Ureter (tissue), 1 donor: ENCODE measurements around the gene ALOXE3. TPM values are rescaled to one million over a fixed set of nuclear protein-coding genes. Genes with fewer than 3 reads are reported as not detected.

ENCODE experiments used
- DNase-seq: peaks from one replicate; pipeline ENCODE4 v3.0.0-alpha.2; 2020; ENCODE audit warnings: low spot score
- total RNA-seq: library from RNA; stranded (reverse); gene quantifications from one replicate; pipeline ENCODE4 v1.2.4, GENCODE V29; 2023
- donor health status: DM: yes; HTN: yes; CAD: no.

Gene ALOXE3
- total RNA-seq, 1 donor from 2014 or later = 0.44 TPM

GRCh38 chr17:8142158-8142886, 24.0 kb upstream of the ALOXE3 start:
- DNase-seq = no peak

- no peak for DNase-seq
Measured at GRCh38 chr17:8141741-8142140, 23.4 kb upstream of the ALOXE3 start.

- DNase-seq = no peak
Measured at GRCh38 chr17:8141045-8141444, 22.7 kb upstream of the ALOXE3 start.

- no peak for DNase-seq
Measured at GRCh38 chr17:8140065-8141029, 22.0 kb upstream of the ALOXE3 start.

- DNase-seq = peak; percentile 99
Measured at GRCh38 chr17:8138672-8139371, 20.5 kb upstream of the ALOXE3 start.

GRCh38 chr17:8138374-8138671, 20.0 kb upstream of the ALOXE3 start:
- no peak for DNase-seq

- DNase-seq = no peak
Measured at GRCh38 chr17:8137645-8138373, 19.5 kb upstream of the ALOXE3 start.

- no peak for DNase-seq
Measured at GRCh38 chr17:8133941-8134340, 15.6 kb upstream of the ALOXE3 start.

GRCh38 chr17:8133399-8133798, 15.1 kb upstream of the ALOXE3 start:
- DNase-seq = no peak

GRCh38 chr17:8131844-8132441, 13.6 kb upstream of the ALOXE3 start:
- no peak for DNase-seq

- DNase-seq = no peak
Measured at GRCh38 chr17:8128125-8128784, 9.9 kb upstream of the ALOXE3 start.

GRCh38 chr17:8126491-8127066, 8.3 kb upstream of the ALOXE3 start:
- no peak for DNase-seq

GRCh38 chr17:8125947-8126490, 7.7 kb upstream of the ALOXE3 start:
- DNase-seq = no peak

GRCh38 chr17:8125154-8125946, 7.0 kb upstream of the ALOXE3 start:
- peak; percentile 92 for DNase-seq

- no peak for DNase-seq
Measured at GRCh38 chr17:8124350-8125153, 6.2 kb upstream of the ALOXE3 start.

GRCh38 chr17:8123695-8124349, 5.5 kb upstream of the ALOXE3 start, which contains the start of gene HES7:
TSS of gene HES7 (minus strand) at chr17:8124106. CDS start at chr17:8124084, 22 bp downstream.
- DNase-seq = no peak

GRCh38 chr17:8122924-8123694, 4.8 kb upstream of the ALOXE3 start:
- no peak for DNase-seq
